ENCODE measurements around the gene RPP38. TPM values are rescaled to one million over a fixed set of nuclear protein-coding genes. Genes with fewer than 3 reads are reported as not detected.

Gene RPP38
- polyA plus RNA-seq, 3 donors = 8.1 to 13.8 (median 13.3) TPM

GRCh38 chr10:15099886-15100285, 2.7 kb downstream of the RPP38 start:
- Histone ChIP-seq H4K20me1 (ENCODE audit: insufficient read depth, low read length) (peaks cover 42% of the 10 kb centered on the region), H3K4me2 (replicated peaks; ENCODE audit: extremely low read depth, low read length, poor library complexity, severe bottlenecking) (no peak overlapping the region), H3K27me3 (ENCODE audit: control insufficient read depth in 2 of 2, insufficient read depth in 2 of 2, low read length in 2 of 2) (no peaks in the 10 kb centered on the region), H3K36me3 (replicated peaks in 1 of 2; ENCODE audit: control insufficient read depth in 1 of 2, insufficient read depth in 2 of 2, low read length in 2 of 2) (peaks cover 23 to 49% of the 10 kb centered on the region in 2 donors), H3K27ac (ENCODE audit: low read depth in 1 of 2, low read length in 2 of 2) (peak overlapping the region in 1 of 2 donors; percentile 5), H2AFZ (ENCODE audit: insufficient read depth, low read depth, low read length, poor library complexity, severe bottlenecking) (no peak overlapping the region), H3K9me3 (replicated peaks in 1 of 2; ENCODE audit: control insufficient read depth in 1 of 2, insufficient read depth in 1 of 2, low read length in 2 of 2) (no peaks in the 10 kb centered on the region), H3K79me2 (ENCODE audit: insufficient read depth, low read length) (peaks cover 40% of the 10 kb centered on the region), H3K4me3 (replicated peaks in 1 of 3; ENCODE audit: low read depth in 2 of 3, low read length in 3 of 3) (no peak overlapping the region), H3K9ac (ENCODE audit: insufficient read depth, low read length, poor library complexity, severe bottlenecking) (no peak overlapping the region), H3K4me1 (ENCODE audit: control insufficient read depth in 1 of 2, insufficient read depth in 2 of 2, low read length in 2 of 2) (peaks cover 19 to 21% of the 10 kb centered on the region in 2 donors)
- WGBS (ENCODE audit: insufficient coverage) = 100% methylated on average over 1 of the region's 4 CpGs
- H3K27ac Mint-ChIP-seq = peak overlapping the region in 4 of 7 donors; percentile 2 to 66 (median 44)
- DNase-seq = no peak
- no peaks in the 10 kb centered on the region for H3K9me3 Mint-ChIP-seq
- intact Hi-C loops (cut with micrococcal nuclease) = loop anchor here (5.0 to 10.0 kb wide), 5 partner anchors 65 to 605 kb away; partner anchors contain the start of genes DCLRE1C (in 2 of the 2), NMT2 (in 2 of the 2), CDNF (in 1 of the 2) and HSPA14 (in 1 of the 2)
- peaks cover 0 to 5% (median 0%) of the 10 kb centered on the region in 3 donors for H3K27me3 Mint-ChIP-seq (ENCODE audit: low read depth in 3 of 3)
- H3K4me3 Mint-ChIP-seq = no peak overlapping the region
- H3K4me1 Mint-ChIP-seq = peaks cover 23% of the 10 kb centered on the region
- peaks cover 42 to 47% of the 10 kb centered on the region in 2 donors for H3K36me3 Mint-ChIP-seq
- no peak for TF ChIP-seq CTCF (IDR thresholded peaks at IDR 0.05)

- H3K9me3 Mint-ChIP-seq = no peaks in the 10 kb centered on the region
- Histone ChIP-seq H3K79me2 (ENCODE audit: insufficient read depth, low read length) (peaks cover 31% of the 10 kb centered on the region), H4K20me1 (ENCODE audit: insufficient read depth, low read length) (peaks cover 46% of the 10 kb centered on the region), H3K27me3 (ENCODE audit: control insufficient read depth in 2 of 2, insufficient read depth in 2 of 2, low read length in 2 of 2) (no peaks in the 10 kb centered on the region), H3K36me3 (replicated peaks in 1 of 2; ENCODE audit: control insufficient read depth in 1 of 2, insufficient read depth in 2 of 2, low read length in 2 of 2) (peaks cover 28 to 71% of the 10 kb centered on the region in 2 donors), H3K4me2 (replicated peaks; ENCODE audit: extremely low read depth, low read length, poor library complexity, severe bottlenecking) (no peak overlapping the region), H3K9me3 (replicated peaks in 1 of 2; ENCODE audit: control insufficient read depth in 1 of 2, insufficient read depth in 1 of 2, low read length in 2 of 2) (no peaks in the 10 kb centered on the region), H2AFZ (ENCODE audit: insufficient read depth, low read depth, low read length, poor library complexity, severe bottlenecking) (no peak overlapping the region), H3K4me1 (ENCODE audit: control insufficient read depth in 1 of 2, insufficient read depth in 2 of 2, low read length in 2 of 2) (peaks cover 4% of the 10 kb centered on the region in 2 donors), H3K9ac (ENCODE audit: insufficient read depth, low read length, poor library complexity, severe bottlenecking) (no peak overlapping the region), H3K27ac (ENCODE audit: low read depth in 1 of 2, low read length in 2 of 2) (no peak overlapping the region), H3K4me3 (replicated peaks in 1 of 3; ENCODE audit: low read depth in 2 of 3, low read length in 3 of 3) (no peak overlapping the region)
- H3K36me3 Mint-ChIP-seq = peaks cover 48 to 61% of the 10 kb centered on the region in 2 donors
- peaks cover 0 to 1% (median 0%) of the 10 kb centered on the region in 3 donors for H3K27me3 Mint-ChIP-seq (ENCODE audit: low read depth in 3 of 3)
- H3K4me3 Mint-ChIP-seq = no peak overlapping the region
- intact Hi-C loops (cut with micrococcal nuclease) = loop anchor here in 1 of 2 donors (10.0 kb wide), 2 partner anchors 61 to 609 kb away; partner anchors contain the start of gene NMT2
- peaks cover 13% of the 10 kb centered on the region for H3K4me1 Mint-ChIP-seq
- peak overlapping the region in 2 of 7 donors; percentile 51 to 56 for H3K27ac Mint-ChIP-seq
- TF ChIP-seq CTCF (IDR thresholded peaks at IDR 0.05) = no peak
- 96% methylated on average over 9 of the region's 9 CpGs for WGBS (ENCODE audit: insufficient coverage)
- no peak for DNase-seq
These were observed 6.4 kb downstream of the RPP38 start for GRCh38 chr10:15103513-15103912.

Measured in CD14-positive monocyte (primary cell).